K562 (cell line): ENCODE results near the gene CMTM8. TPM values are rescaled to one million over a fixed set of nuclear protein-coding genes. Genes with fewer than 3 reads are reported as not detected.

Source experiments
- ATAC-seq: fragments of 200-7000 bp; cut with Tn5 transposase; 3 replicates; pipeline ENCODE4 v1.9.1; 2020; ENCODE audit warnings: moderate library complexity
- BruUV-seq: library from RNA; stranded (reverse); fragments of 400-500 nt; replicated peaks from 2 replicates; lab custom pipeline; 2021; lab: Mats Ljungman, UMichigan
- CTCF ChIA-PET: fragments of 300-600 bp; formaldehyde crosslinking; extraction: SDS; loops from one replicate; lab custom pipeline; 2021; ENCODE audit warnings: low intra/inter-chr PET ratio; lab: Yijun Ruan, JAX
- POLR2A ChIA-PET: fragments of 300-600, 350-650 bp; sonication (Branson Sonifier 250); formaldehyde crosslinking; extraction: SDS; loops from one replicate; lab custom pipeline; 2021; ENCODE audit warnings: antibody characterized with exemption, inconsistent platforms; lab: Yijun Ruan, JAX
- DNase-seq, 4 experiments: peaks; one replicate each; pipeline versions ENCODE4 v3.0.0 to v3.0.0-alpha.2; 2011 to 2018; ENCODE audit warnings: low spot score in 3 of 4, mixed read lengths in 3 of 4; ENCODE audit errors: extremely low read depth in 1 of 4
- FAIRE-seq: peaks from 2 replicates; lab custom pipeline; 2011; peaks lifted over from hg19 to GRCh38; lab: Jason Lieb, UNC
- H2AFZ ChIP-seq: 2 replicates; pipeline ENCODE4 v1.6.0; 2011; ENCODE audit warnings: low read depth, low read length, control low read depth, inconsistent platforms
- H3K27ac ChIP-seq: fragments of 200-600 bp; 3 replicates; pipeline ENCODE4 v1.8.0; 2011; ENCODE audit warnings: low read depth, mild to moderate bottlenecking, control low read depth, inconsistent platforms, low read length, moderate library complexity, mixed read lengths; ENCODE audit errors: extremely low read depth
- H3K27me3 ChIP-seq, 2 experiments: fragments of 300-600 bp in 1 of 2; 2 replicates in 1 of 2; 3 replicates in 1 of 2; pipeline versions ENCODE4 v1.6.0 to v1.8.0; 2011; ENCODE audit warnings: inconsistent platforms in 2 of 2, low read length in 2 of 2, mild to moderate bottlenecking in 1 of 2, mixed read lengths in 1 of 2, moderate library complexity in 1 of 2; ENCODE audit not compliant: control insufficient read depth in 2 of 2, insufficient read depth in 2 of 2
- H3K36me3 ChIP-seq: fragments of 300-600 bp; 3 replicates; pipeline ENCODE4 v1.8.0; 2011; ENCODE audit warnings: mild to moderate bottlenecking, low read length, inconsistent platforms; ENCODE audit not compliant: control insufficient read depth, insufficient read depth
- H3K4me1 ChIP-seq, 2 experiments: fragments of 200-600 bp in 1 of 2; replicated peaks in 1 of 2; 2 replicates in 1 of 2; 3 replicates in 1 of 2; pipeline versions ENCODE4 v1.5.1 to v1.8.0; 2011; ENCODE audit warnings: inconsistent platforms in 2 of 2, low read length in 2 of 2, mild to moderate bottlenecking in 1 of 2, mixed read lengths in 1 of 2, moderate library complexity in 1 of 2; ENCODE audit not compliant: control insufficient read depth in 2 of 2, insufficient read depth in 2 of 2
- H3K4me2 ChIP-seq: 2 replicates; pipeline ENCODE4 v1.6.1; 2011; ENCODE audit warnings: low read length, control low read depth, inconsistent platforms, mixed read lengths; ENCODE audit not compliant: insufficient read depth
- H3K4me3 ChIP-seq: fragments of 200-600 bp; sonication (generic), shearing (Covaris generic); 2 replicates; pipeline ENCODE4 v1.5.1; 2016; ENCODE audit warnings: control low read depth, inconsistent platforms
- H3K79me2 ChIP-seq: fragments of 200-600 bp; 3 replicates; pipeline ENCODE4 v1.8.0; 2011; ENCODE audit warnings: low read length, inconsistent platforms; ENCODE audit not compliant: control insufficient read depth, insufficient read depth
- H3K9ac ChIP-seq, 2 experiments: 2 replicates each; pipeline versions ENCODE4 v1.6.0 to v1.6.1; 2011; ENCODE audit warnings: low read depth in 2 of 2, low read length in 2 of 2, control low read depth in 1 of 2, inconsistent platforms in 1 of 2, mild to moderate bottlenecking in 1 of 2, mixed read lengths in 1 of 2; ENCODE audit not compliant: insufficient read depth in 1 of 2
- H3K9me1 ChIP-seq: one replicate; pipeline ENCODE4 v1.6.0; 2011; ENCODE audit warnings: inconsistent platforms, mild to moderate bottlenecking, low read length, moderate library complexity; ENCODE audit not compliant: control insufficient read depth, insufficient read depth
- H3K9me3 ChIP-seq: replicated peaks from 2 replicates; pipeline ENCODE4 v1.5.1; 2011; ENCODE audit warnings: low read depth, low read length, inconsistent platforms; ENCODE audit not compliant: control insufficient read depth, insufficient read depth
- H4K20me1 ChIP-seq: replicated peaks from 2 replicates; pipeline ENCODE4 v1.6.1; 2011; ENCODE audit warnings: low read length, inconsistent platforms, mixed read lengths; ENCODE audit not compliant: control insufficient read depth, insufficient read depth
- AFF4 ChIP-seq: sonication (generic); formaldehyde crosslinking; IDR thresholded peaks from 2 replicates; pipeline ENCODE4 v1.8.0; 2023; ENCODE audit warnings: mild to moderate bottlenecking, missing genetic modification reagents
- CTCF ChIP-seq, 3 experiments: IDR thresholded peaks in 2 of 3; conservative IDR thresholded peaks in 1 of 3; 2 replicates each; pipeline ENCODE4 v1.5.1; 2011 to 2012; ENCODE audit warnings: low read length in 3 of 3, mild to moderate bottlenecking in 3 of 3, control low read depth in 2 of 3, improper control_type of control experiment in 1 of 3, inconsistent platforms in 1 of 3, low read depth in 1 of 3, mixed read lengths in 1 of 3, moderate library complexity in 1 of 3; ENCODE audit not compliant: insufficient read depth in 2 of 3
- ETS2 ChIP-seq: IDR thresholded peaks from 2 replicates; pipeline ENCODE4 v1.6.1; 2016; ENCODE audit warnings: borderline replicate concordance, missing genetic modification characterization, mild to moderate bottlenecking, moderate library complexity, missing compliant biosample characterization; ENCODE audit not compliant: poor library complexity, severe bottlenecking
- MEF2A ChIP-seq: IDR thresholded peaks from 2 replicates; pipeline ENCODE4 v1.6.1; 2011; ENCODE audit warnings: low read depth, mild to moderate bottlenecking, low read length, moderate library complexity; ENCODE audit not compliant: control insufficient read depth
- ZNF24 ChIP-seq: fragments of 450-650 bp; IDR thresholded peaks from 2 replicates; pipeline ENCODE4 v1.6.1; 2016
- ZNF282 ChIP-seq: sonication (generic); formaldehyde crosslinking; IDR thresholded peaks from 2 replicates; pipeline ENCODE4 v1.8.1; 2023; ENCODE audit warnings: missing genetic modification reagents
- ZNF717 ChIP-seq: fragments of 250-450 bp; sonication (Bioruptor Pico); IDR thresholded peaks from 2 replicates; pipeline ENCODE4 v1.5.0; 2021
- WGBS: fragments of 100-300 bp; shearing (Covaris generic); methylation state at CpG from one replicate; pipeline ENCODE4 v1.1.6; 2016; ENCODE audit warnings: low coverage, mixed read lengths; ENCODE audit not compliant: insufficient coverage; ENCODE audit errors: missing lambda C conversion rate; 5-methylcytosine and 5-hydroxymethylcytosine counted together
- in situ Hi-C: fragments of 300-500 bp; cut with MboI; formaldehyde crosslinking; loops from 4 replicates; pipeline ENCODE4 v1.15.0; 2018; ENCODE audit warnings: inconsistent platforms, mixed read lengths
- intact Hi-C: fragments of 100-400 bp; cut with micrococcal nuclease; formaldehyde crosslinking; loops from 2 replicates; pipeline ENCODE4 v1.14.2; 2022
- polyA plus RNA-seq, 8 experiments: library from polyadenylated mRNA; depleted of rRNA in 4 of 8; stranded (reverse) in 5 of 8; unstranded in 3 of 8; fragments of >200 nt; fragmentation: Nextera tagmentation in 2 of 8; fragmentation: Illumina TruSeq in 1 of 8; extraction: Ambion mirVana in 2 of 8; extraction: Trizol in 1 of 8; gene quantifications; 2 replicates each; pipeline versions ENCODE4 v1.2.1 to v1.2.3, GENCODE V29; 2011 to 2014; ENCODE audit warnings: inconsistent platforms in 1 of 8, missing spikeins in 1 of 8
- total RNA-seq, 7 experiments: library from RNA; depleted of rRNA in 6 of 7; stranded (reverse); fragments of >200 nt in 6 of 7; fragmentation: Illumina TruSeq in 2 of 7; extraction: Trizol in 2 of 7; gene quantifications; 2 replicates each; pipeline versions ENCODE4 v1.2.1 to v1.2.3, GENCODE V29; 2011 to 2021; ENCODE audit warnings: low replicate concordance in 1 of 7
- TF ChIP-seq, protein P1 (sequence below): fragments of 250-450 bp; sonication (Bioruptor Pico); IDR thresholded peaks from 2 replicates; pipeline ENCODE4 v1.4.0; 2020
- TF ChIP-seq, protein P2 (sequence below): fragments of 250-450 bp; sonication (Bioruptor Pico); IDR thresholded peaks from 2 replicates; pipeline ENCODE4 v1.8.0; 2022; ENCODE audit warnings: inconsistent platforms, mild to moderate bottlenecking, moderate library complexity, borderline replicate concordance

The CMTM8 gene
- total and polyA plus RNA-seq, 9 of the 15 experiments (the other 6 are each of a cell fraction or from before 2014, with no cell fraction given), result not detected

DNA sequence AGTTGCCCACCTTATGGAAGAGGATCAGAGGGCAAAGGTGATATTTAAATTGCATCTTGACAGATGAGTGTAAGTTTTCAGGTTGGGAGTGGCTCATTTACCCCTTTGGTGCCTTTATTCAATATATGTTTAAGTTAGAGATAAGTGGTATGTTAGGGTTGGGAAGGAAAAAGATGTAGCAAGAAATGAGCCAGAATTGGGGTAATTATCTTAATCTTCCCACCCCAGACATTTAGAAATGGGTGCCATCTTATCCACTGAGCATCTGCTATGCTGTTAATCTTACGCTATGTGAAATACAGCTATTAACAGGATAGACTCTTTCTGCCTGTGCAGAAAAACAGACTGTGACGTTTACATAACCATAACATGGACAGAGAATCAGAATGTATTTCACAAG lies 159.5 kb downstream of the CMTM8 start:
- H3K4me1 ChIP-seq, result peaks cover 0 to 6% of the 10 kb centered on the region in 2 experiments; a peak in 1 of 5 replicates
- BruUV-seq, result no TSS peak
- no peak overlapping the region for H3K9ac ChIP-seq
- no peaks in the 10 kb centered on the region for H3K36me3 ChIP-seq
- FAIRE-seq (no peak), DNase-seq (no peak), ATAC-seq (no peak)
- WGBS, result 0% methylated on average over 2 of the region's 2 CpGs
- H4K20me1 ChIP-seq, result no peaks in the 10 kb centered on the region
- ChIA-PET CTCF (no interaction called here), POLR2A (no interaction called here)
- in situ Hi-C loops, result no loop called here
- no peak overlapping the region for H3K4me2 ChIP-seq
- no peaks in the 10 kb centered on the region for H3K9me1 ChIP-seq
- peaks cover 21 to 38% of the 10 kb centered on the region in 2 experiments for H3K27me3 ChIP-seq
- intact Hi-C loops, result loop anchor here (2.0 kb wide), 1 partner anchor 101 kb away; no protein-coding TSS in a partner anchor
- H2AFZ ChIP-seq, result no peak overlapping the region
- H3K27ac ChIP-seq, result no peak overlapping the region
- no peak overlapping the region for H3K4me3 ChIP-seq
- H3K9me3 ChIP-seq, result no peaks in the 10 kb centered on the region
- no peaks in the 10 kb centered on the region for H3K79me2 ChIP-seq
- TF ChIP-seq, protein P1, sequence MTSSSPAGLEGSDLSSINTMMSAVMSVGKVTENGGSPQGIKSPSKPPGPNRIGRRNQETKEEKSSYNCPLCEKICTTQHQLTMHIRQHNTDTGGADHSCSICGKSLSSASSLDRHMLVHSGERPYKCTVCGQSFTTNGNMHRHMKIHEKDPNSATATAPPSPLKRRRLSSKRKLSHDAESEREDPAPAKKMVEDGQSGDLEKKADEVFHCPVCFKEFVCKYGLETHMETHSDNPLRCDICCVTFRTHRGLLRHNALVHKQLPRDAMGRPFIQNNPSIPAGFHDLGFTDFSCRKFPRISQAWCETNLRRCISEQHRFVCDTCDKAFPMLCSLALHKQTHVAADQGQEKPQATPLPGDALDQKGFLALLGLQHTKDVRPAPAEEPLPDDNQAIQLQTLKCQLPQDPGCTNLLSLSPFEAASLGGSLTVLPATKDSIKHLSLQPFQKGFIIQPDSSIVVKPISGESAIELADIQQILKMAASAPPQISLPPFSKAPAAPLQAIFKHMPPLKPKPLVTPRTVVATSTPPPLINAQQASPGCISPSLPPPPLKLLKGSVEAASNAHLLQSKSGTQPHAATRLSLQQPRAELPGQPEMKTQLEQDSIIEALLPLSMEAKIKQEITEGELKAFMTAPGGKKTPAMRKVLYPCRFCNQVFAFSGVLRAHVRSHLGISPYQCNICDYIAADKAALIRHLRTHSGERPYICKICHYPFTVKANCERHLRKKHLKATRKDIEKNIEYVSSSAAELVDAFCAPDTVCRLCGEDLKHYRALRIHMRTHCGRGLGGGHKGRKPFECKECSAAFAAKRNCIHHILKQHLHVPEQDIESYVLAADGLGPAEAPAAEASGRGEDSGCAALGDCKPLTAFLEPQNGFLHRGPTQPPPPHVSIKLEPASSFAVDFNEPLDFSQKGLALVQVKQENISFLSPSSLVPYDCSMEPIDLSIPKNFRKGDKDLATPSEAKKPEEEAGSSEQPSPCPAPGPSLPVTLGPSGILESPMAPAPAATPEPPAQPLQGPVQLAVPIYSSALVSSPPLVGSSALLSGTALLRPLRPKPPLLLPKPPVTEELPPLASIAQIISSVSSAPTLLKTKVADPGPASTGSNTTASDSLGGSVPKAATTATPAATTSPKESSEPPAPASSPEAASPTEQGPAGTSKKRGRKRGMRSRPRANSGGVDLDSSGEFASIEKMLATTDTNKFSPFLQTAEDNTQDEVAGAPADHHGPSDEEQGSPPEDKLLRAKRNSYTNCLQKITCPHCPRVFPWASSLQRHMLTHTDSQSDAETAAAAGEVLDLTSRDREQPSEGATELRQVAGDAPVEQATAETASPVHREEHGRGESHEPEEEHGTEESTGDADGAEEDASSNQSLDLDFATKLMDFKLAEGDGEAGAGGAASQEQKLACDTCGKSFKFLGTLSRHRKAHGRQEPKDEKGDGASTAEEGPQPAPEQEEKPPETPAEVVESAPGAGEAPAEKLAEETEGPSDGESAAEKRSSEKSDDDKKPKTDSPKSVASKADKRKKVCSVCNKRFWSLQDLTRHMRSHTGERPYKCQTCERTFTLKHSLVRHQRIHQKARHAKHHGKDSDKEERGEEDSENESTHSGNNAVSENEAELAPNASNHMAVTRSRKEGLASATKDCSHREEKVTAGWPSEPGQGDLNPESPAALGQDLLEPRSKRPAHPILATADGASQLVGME, result no peak
- TF ChIP-seq CTCF (IDR thresholded peaks at IDR 0.05 in 2 of 3, conservative IDR thresholded peaks at IDR 0.05 in 1 of 3; ENCODE audit: insufficient read depth in 2 of 3, low read depth in 1 of 3, low read length in 3 of 3) (no peak), ZNF717 (CRISPR knock-in tag) (no peak), AFF4 (CRISPR knock-in tag) (no peak), ZNF24 (no peak), MEF2A (no peak), ZNF282 (CRISPR knock-in tag) (no peak), ETS2 (tag) (no peak)
- TF ChIP-seq, protein P2, sequence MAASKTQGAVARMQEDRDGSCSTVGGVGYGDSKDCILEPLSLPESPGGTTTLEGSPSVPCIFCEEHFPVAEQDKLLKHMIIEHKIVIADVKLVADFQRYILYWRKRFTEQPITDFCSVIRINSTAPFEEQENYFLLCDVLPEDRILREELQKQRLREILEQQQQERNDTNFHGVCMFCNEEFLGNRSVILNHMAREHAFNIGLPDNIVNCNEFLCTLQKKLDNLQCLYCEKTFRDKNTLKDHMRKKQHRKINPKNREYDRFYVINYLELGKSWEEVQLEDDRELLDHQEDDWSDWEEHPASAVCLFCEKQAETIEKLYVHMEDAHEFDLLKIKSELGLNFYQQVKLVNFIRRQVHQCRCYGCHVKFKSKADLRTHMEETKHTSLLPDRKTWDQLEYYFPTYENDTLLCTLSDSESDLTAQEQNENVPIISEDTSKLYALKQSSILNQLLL (CRISPR knock-in tag), result no peak
